ENCODE data around the gene CITED2.

GRCh38 chr6:139409026-139409425 is 34.6 kb upstream of the CITED2 start:
- TF ChIP-seq CTCF (conservative IDR thresholded peaks at IDR 0.05; ENCODE audit: low read depth, low read length), result no peak
- no peak for TF ChIP-seq EZH2 (IDR thresholded peaks at IDR 0.05; ENCODE audit: borderline replicate concordance, low read depth, low read length, poor library complexity, severe bottlenecking)

All from A673 (cell line).